Peyer's patch (tissue), 4 donors: ENCODE results near the gene HSD17B1.

ENCODE experiments used
- CTCF ChIP-seq, 6 experiments: fragments of 450-650 bp in 4 of 6; fragments of 200-600 bp in 2 of 6; sonication (generic) in 1 of 6; IDR thresholded peaks; one replicate each; pipeline ENCODE4 v1.5.1; 2017 to 2019; ENCODE audit warnings: antibody characterized with exemption in 6 of 6, mild to moderate bottlenecking in 3 of 6, moderate library complexity in 1 of 6
- POLR2A ChIP-seq, 2 donors: fragments of 450-650 bp; IDR thresholded peaks; one replicate each; pipeline ENCODE4 v1.5.1; 2017; ENCODE audit warnings: antibody characterized with exemption in 2 of 2, mild to moderate bottlenecking in 2 of 2, moderate library complexity in 2 of 2

GRCh38 chr17:42519546-42520491 is 32.9 kb upstream of the HSD17B1 start:
- no peak for TF ChIP-seq CTCF (IDR thresholded peaks at IDR 0.05)
- TF ChIP-seq POLR2A (IDR thresholded peaks at IDR 0.05): no peak
